Activated naive CD4-positive, alpha-beta T cell treated with Interleukin-2 at 50 U/mL for 16 hours (primary cell): ENCODE measurements around the gene OR52B6.
"Not testable (repeated sequence)": the region's sequence is repeated elsewhere in the genome, so short reads cannot be mapped to it uniquely, and the experiment has no call there.

Source experiments
- DNase-seq: peaks from one replicate; pipeline ENCODE4 v3.0.0-alpha.2; 2020

Gene OR52B6, protein sequence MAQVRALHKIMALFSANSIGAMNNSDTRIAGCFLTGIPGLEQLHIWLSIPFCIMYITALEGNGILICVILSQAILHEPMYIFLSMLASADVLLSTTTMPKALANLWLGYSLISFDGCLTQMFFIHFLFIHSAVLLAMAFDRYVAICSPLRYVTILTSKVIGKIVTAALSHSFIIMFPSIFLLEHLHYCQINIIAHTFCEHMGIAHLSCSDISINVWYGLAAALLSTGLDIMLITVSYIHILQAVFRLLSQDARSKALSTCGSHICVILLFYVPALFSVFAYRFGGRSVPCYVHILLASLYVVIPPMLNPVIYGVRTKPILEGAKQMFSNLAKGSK

DNA sequence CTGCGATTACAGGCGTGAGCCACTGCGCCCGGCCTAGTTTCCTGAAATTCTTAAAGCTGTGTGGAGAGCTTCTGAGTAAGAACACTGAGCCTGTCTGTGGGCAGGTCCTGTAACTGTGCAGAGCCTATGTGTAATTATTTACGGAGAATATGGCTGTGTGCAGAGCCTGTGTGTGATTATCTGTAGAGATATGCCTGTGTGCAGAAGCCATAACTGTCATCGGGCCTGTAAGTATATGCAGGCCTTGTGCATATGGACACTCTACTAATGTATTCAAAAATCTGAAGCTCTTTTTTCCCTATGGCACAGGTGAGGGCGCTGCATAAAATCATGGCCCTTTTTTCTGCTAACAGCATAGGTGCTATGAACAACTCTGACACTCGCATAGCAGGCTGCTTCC, at the start of gene OR52B6:
Gene OR52B6 (plus strand): TSS at position 301 of the 400 bp plus-strand sequence. CDS start 0 bp downstream, at position 301.
- no peak for DNase-seq

DNA sequence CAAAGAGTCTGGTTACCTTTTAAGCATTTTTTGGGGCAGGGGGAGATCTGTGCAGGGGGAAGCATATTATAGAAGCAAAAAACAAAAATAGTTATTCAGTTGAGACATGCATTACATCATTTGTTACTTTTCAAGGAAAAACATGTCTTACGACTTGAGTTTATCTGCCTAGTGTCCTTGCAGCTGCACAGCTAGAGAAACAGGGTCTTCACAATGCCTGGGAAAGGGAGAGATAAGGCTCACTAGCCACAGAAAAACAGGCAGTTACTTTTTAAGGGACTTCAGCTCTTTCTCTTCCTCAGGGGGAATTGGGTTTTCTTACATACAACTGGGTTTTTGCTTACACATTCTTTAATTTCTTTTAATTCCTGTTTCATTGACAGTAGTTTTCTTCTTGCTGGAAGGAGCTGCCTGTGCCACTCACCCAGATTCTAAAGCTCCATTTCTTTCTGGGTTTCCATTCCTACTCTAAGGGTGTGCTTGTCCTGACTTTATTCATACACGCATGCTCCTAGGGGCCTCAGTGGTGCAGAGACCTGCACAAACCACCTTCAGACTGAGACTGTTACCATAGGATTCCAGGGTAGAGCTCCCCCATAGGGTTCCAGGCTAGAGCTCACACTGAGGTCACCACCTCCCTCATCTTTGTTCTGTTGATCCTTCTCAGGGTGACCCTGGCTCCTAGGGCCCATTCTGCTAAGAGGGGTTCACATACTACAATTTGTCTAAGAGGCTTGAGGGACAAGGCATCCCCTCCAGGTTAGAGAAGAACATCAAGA, 49.4 kb upstream of the OR52B6 start:
- no peak for DNase-seq

DNA sequence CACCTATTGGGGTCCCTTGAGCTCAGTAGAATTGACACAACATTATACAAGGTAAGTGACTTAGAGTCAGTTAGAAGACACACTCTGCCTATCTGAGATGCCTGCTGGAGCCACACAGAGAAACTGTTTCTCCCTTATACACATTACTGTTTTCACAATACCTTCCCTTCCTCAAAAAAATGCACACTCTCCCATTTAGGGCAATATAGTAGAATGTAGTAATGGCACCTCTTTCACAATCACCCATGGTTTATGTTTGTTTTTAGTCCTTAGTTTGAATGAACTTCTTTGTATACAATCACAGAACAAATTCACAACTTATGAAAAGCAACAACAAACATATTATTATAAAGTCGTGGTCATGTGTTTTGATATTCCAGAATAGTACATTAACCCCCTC, 46.6 kb upstream of the OR52B6 start:
- DNase-seq, result no peak

DNA sequence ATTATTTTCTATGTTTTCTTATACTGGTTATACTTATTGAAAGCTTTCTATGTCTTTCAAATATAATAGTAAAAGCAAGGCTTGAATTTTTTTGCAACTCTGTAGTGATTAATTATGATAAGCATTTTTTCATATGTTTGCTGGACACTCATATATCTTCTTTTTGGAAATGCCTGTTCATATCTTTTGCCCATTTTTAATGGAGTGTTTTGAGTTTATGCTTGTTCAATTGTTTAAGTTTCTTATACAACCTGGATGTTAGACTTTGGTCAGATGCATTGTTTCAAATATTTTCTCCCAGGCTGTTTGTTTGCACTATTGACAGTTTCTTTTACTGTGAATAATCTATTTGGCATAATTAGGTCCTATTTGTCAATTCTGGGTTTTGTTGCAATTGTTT, 44.2 kb upstream of the OR52B6 start:
- no peak for DNase-seq

DNA sequence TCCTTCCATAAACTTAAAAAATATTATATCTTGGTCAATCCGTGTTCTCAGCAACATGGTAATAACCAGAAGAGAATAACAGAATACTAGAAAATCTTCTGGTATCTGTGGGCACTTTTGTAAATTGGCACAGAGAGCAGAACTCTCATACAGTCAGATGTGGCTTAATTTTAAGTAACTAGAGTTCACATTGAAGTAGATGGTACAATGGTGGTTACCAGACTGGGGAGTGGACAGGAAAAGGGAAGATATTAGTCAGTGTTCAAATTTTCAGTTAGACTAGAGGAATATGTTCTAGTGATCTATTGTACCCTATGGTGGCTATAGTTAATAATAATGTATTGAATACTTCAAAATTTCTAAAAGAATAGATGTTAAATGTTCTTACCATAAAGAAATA, 39.2 kb upstream of the OR52B6 start:
- DNase-seq, result no peak

DNA sequence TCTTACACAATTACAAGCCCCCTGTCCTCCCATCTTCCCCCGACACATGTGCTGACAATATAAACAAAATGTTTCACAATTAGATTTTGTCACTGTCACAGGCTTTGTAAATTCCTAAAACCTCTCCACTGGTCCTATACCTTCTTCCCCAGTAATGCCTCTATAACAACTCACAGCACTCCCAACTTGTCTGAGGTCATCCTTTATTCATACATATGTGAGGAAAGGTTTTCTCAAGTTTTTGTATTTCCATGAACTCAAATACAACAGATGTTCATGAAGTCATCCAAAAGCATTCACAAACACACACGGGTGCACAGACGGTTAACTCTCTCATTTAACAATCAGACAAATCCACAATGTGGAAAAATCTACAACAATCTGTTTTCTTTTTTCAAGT, 34.2 kb upstream of the OR52B6 start:
- no peak for DNase-seq

DNA sequence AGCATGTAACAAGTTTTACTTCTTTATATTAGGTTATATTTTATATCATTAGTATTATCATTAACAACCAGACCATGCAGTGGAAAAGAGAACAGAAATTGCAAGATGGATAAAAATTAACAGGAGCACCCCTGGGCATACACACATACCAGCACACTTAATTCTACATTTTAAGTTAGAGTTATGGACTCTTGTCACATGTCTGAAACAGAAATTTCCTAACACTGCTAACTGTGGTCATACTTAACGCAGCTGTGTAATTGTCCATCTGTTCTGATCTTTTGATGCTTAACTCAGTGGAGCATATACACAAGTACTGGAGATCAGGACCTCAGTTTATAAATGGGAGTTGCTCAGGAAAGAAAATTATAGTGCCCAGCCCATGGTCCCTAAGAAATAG, 32.7 kb upstream of the OR52B6 start:
- DNase-seq, result no peak

DNA sequence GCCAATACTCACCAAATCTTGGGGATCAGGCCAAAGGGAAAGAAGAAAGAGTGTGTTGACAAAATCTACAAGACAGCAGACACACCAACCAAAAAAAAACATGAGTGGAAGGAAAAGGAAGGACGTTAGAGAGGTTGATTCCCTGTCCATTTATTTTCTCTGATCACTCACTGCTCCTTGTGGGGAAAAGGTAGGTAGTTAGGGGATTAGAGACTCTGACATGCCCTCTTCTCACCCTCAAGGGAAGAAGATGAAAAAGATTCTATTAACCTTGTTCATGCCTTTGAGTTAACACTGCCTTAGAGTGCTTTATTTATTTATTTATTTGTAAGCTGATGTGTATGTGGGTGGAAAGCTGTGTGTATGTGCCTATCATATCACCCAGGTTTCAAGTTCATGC, 32.2 kb upstream of the OR52B6 start, which contains the start of gene OR52H1:
Gene OR52H1 (minus strand): TSS at position 101 of the 400 bp plus-strand sequence. CDS start 3,035 bp downstream, outside the sequence.
- no peak for DNase-seq

DNA sequence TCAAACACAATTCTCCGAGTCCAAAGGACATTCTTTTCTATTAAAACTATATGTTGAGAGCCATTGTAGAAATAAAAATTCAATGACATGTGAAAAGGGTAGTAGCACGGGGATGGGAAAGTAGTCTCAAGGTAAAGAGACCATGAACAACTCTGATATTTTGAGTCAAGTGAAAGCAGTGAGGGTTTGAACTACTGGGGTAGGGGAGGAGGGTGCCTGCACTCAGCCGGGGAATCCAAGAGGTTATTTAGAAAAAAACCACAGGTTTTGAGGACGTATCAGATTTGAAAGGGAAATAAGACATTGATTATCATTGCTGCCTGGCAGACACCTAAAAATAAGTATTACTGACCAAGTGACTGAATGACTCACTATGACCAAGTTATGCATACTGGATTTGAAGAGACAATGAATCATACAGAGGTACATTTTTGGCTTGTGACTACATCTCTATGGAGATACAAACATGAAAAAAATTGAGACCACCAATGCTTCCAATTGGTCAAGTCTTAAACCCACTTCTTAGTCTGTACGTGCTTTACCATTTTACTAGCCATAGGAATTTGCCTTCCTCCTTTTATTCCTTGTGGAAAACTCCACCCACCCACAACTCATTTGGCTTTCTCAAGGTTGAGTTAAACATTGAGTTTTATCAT, 30.1 kb upstream of the OR52B6 start:
- no peak for DNase-seq

DNA sequence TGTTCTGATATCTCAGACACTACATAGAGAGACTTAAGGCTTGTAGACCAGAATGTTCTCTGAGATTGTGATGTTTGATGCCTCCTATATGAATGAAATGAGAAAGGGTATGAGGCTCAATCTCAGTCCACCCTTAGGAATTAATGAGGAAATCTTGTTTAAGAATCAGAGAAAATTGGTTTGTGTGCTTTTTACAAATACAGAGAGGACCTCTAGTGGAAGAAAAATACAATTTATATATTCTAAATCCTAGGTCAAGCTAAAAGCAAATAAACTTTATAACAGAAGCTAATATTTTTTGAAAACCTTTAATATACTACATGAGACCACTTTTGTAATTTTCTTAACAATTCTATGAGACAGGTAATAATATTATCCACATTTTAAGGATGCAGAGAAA, 27.3 kb upstream of the OR52B6 start:
- DNase-seq, result no peak

DNA sequence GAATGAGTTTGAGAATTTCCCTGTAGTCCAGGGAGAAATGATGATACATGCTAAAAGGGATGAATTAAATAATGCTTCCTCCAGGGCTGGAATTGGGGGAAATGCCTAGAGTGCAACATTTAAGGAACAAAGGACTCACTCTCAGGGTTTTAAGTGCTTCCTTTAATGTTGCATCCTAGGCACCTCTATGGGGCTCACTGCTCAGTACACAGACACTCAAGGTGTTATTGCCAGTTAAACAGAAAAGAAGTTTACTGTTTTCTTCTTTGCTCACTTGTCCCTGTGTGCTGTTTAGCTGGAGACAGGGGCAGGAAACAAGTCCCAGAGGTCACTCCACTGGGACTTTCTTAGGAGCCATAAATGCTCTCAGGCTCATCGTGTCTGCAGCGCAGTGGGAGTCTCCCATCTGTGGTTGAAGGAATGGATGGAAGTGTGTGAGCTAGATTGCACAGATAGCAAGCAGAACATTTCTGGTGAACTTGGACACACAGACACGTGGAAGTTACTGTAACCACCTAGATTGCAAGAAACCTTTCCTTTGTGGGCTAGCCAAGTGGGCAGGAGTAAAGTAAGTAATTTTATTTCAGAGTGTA, 24.0 kb upstream of the OR52B6 start:
- no peak for DNase-seq

DNA sequence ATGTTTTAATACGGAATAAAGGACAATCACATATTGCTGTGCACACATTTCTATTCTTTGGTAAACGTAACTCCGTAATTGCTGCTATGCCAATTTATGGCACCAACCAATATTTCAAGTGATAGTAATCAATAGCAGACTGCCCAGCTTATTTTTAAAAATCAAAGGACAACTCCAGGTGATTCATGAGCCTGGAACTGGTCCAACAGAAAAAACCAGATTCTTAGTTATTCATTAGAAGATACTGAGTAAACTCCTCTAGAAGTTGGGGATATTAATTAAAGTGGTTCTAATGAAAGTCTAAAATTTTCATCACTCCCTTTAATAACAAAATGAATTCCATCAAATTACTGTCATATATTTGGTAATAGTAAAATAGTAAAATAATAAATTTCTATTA, 22.9 kb upstream of the OR52B6 start:
- DNase-seq, result no peak

DNA sequence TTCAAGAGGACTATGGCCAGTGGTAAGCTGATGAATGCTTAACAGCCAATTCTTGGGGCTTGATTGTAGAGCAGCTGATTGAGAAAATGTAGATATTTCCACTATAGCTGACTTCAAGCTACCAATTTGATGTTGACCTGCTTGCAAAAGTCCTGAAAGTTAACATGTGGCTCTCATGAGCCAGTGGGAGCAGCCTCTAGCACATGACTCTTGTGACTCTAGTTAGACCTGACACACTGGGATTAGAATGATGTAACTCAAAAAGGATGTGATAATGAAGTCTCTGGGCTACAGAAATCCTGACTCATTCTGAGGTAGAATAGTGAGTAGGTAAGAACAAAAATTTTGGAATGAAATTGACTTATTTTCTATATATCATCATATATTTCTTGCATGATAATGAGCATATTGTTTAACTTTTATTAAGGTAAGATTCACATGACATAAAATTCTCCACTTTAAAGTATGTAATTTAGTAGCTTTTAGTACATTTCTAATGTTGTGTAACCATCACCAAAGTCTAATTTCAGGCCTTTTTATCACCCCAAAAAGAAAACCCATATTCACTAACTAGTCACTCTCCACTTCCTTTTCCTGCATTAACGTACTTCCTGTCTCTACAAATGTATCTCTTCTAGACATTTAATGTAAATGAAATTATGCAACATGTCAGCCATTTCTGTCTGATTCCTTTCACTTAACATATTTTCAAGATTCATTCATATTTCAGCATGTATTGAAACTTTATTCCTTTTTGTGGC, 16.2 kb upstream of the OR52B6 start:
- no peak for DNase-seq

DNA sequence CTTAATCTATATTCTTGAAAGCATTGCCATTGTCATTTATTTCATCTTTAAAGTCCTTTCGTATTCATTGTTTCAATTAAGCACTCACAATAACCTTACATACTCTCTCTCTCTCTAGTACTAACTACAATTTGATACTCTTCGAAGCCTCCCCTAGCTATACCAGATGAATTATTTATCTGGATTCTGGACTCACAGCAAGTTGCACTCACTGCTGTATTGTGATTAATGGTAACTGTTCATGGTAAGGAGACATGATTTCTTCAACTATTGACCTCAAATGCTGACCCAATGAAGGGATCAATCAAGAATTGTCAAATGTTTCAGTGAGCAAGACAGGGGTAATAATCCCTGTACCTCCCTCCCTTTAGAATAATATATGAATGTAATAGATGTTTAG, 6.0 kb upstream of the OR52B6 start:
- no peak for DNase-seq

DNA sequence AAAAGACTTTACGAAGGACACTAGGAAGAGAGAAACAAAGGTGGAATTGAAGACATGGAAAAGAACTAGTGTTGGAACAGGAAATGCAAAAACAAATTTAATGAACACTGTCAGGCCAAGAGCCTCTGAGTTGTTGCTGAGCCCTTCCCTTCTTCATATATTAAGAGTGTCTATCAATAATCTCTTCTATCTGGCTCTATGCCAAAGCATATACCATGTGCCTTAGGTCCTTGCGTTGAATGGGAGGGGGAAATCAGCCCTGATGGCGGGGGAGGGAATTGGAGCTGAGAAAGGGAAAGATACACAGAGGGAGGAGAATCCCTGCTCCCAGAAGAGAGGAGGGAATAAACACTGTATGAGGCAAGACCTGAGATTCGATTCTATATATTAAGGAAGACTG, 5.5 kb upstream of the OR52B6 start:
- DNase-seq, result no peak

DNA sequence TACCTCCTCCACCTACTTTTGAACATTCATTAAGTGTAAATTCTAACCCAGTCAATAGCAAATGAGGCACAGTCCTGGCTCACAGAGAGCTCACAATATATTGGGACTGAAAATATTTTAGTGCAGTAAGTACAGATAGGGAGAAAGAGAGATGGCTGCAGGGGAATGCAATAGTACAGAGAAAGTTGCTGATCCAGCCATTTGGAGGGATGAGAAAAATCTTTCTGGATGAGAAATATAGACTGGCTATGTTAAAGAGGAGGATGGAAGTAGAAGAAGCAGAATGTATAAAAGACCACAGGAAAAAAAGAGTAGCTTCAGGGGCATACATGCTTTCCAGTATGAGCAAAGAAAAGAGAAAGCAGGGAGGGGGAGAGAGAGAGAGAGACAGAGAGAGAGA, 3.6 kb upstream of the OR52B6 start:
- DNase-seq, result no peak

DNA sequence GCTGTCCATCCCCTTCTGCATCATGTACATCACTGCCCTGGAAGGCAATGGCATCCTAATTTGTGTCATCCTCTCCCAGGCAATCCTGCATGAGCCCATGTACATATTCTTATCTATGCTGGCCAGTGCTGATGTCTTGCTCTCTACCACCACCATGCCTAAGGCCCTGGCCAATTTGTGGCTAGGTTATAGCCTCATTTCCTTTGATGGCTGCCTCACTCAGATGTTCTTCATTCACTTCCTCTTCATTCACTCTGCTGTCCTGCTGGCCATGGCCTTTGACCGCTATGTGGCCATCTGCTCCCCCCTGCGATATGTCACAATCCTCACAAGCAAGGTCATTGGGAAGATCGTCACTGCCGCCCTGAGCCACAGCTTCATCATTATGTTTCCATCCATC, 337 bp downstream of the OR52B6 start:
- DNase-seq, result no peak

DNA sequence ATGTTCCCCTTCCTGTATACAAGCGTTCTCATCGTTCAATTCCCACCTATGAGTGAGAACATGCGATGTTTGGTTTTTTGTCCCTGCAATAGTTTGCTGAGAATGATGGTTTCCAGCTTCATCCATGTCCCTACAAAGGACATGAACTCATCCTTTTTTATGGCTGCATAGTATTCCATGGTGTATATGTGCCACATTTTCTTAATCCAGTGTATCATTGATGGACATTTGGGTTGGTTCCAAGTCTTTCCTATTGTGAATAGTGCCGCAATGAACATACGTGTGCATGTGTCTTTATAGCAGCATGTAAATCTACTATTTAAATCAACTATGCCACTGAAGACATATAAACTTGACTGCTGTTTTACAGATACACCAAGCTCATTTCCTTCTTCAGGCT, 3.8 kb downstream of the OR52B6 start:
- not testable (repeated sequence) for DNase-seq

DNA sequence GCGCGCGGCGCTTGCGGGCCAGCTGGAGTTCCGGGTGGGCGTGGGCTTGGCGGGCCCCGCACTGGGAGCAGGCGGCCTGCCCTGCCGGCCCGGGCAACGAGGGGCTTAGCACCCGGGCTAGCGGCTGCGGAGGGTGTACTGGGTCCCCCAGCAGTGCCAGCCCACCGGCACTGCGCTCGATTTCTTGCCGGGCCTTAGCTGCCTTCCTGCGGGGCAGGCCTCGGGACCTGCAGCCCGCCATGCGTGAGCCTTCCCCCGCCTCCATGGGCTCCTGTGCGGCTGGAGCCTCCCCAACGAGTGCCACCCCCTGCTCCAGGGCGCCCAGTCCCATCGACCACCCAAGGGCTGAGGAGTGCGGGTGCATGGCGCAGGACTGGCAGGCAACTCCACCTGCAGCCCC, 9.2 kb downstream of the OR52B6 start:
- DNase-seq, result not testable (repeated sequence)

DNA sequence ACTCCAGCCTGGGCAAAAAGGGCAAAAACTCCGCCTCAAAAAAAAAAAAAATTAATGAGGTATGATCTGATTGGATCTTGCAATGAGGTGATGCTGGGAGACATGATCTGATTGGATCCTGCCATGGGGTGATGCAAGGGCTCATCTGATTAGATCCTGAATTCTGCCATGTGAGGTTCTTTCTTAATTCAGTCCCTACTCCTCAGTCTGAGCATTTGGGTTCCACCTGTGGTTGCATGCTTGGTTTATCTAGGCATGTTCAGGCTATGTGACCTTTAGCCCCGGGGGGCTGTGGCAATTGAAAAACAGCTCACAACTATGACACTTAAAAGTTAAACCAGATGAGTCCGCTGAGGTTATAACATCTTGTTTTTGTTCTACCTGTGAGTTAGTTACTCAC, 10.9 kb downstream of the OR52B6 start:
- no peak for DNase-seq

DNA sequence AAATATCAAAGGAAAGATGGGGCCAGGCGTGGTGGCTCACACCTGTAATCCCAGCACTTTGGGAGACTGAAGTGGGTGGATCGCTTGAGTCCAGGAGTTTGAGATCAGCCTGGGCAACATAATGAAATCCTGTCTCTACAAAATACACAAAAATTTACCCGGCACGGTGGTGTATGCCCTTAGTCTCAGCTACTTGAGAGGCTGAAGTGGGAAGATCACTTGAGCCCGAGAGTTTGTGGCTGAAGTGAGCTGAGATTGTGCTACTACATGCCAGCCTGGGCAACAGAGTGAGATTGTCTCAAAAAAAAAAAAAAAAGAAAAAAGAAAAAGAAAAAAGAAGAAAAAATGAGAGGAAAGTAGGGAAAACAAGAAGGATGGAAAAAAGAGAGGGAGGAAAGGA, 11.9 kb downstream of the OR52B6 start:
- no peak for DNase-seq

DNA sequence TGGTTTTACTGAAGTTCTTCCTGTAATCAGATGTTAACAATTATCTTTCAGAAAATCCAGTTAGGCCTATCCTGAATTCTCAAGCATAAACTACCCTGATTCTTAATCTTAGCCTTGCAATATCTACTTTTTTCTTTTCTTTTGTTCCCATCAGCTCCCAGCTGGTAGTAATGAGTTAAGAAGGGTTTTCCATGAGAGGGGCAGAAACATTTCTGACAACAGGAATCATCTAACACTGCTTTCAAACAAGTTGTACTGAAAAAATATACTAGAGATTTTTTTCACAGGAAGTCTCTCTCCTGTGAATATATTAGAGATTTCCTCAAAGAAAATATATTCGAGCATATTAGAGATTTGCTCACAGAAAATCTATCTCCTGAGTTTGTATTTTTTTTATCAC, 12.5 kb downstream of the OR52B6 start:
- DNase-seq, result no peak
